HG02763 (cell line): Measurements from ENCODE around the gene CCL4.
"Not testable (repeated sequence)": the region's sequence is repeated elsewhere in the genome, so short reads cannot be mapped to it uniquely, and the experiment has no call there.

Source experiments
- ATAC-seq: cut with Tn5 transposase; IDR thresholded peaks from one replicate; pipeline ENCODE4 v1.9.1; 2021; ENCODE audit warnings: mild to moderate bottlenecking, moderate library complexity; ENCODE audit not compliant: unreplicated experiment

The CCL4 gene

GRCh38 chr17:36115649-36115977 is 12.0 kb downstream of the CCL4 start:
- ATAC-seq = not testable (repeated sequence)

GRCh38 chr17:36117505-36118382 is 14.1 kb downstream of the CCL4 start:
- no peak for ATAC-seq

- ATAC-seq = no peak
Observed at GRCh38 chr17:36118477-36119353, 15.1 kb downstream of the CCL4 start.

GRCh38 chr17:36120221-36120620 is 16.6 kb downstream of the CCL4 start:
- no peak for ATAC-seq

GRCh38 chr17:36121099-36121498 is 17.5 kb downstream of the CCL4 start:
- not testable (repeated sequence) for ATAC-seq

GRCh38 chr17:36123431-36123830 is 19.8 kb downstream of the CCL4 start:
- ATAC-seq = no peak

- ATAC-seq = no peak
Observed at GRCh38 chr17:36124879-36125824, 21.5 kb downstream of the CCL4 start.

- ATAC-seq = no peak
Observed at GRCh38 chr17:36127199-36127893, 23.7 kb downstream of the CCL4 start.

GRCh38 chr17:36127911-36128310 is 24.3 kb downstream of the CCL4 start:
- ATAC-seq = no peak

GRCh38 chr17:36128411-36128978 is 24.9 kb downstream of the CCL4 start:
- no peak for ATAC-seq

- no peak for ATAC-seq
Observed at GRCh38 chr17:36129616-36130015, 26.0 kb downstream of the CCL4 start.

GRCh38 chr17:36130346-36130745 is 26.7 kb downstream of the CCL4 start:
- no peak for ATAC-seq

- ATAC-seq = no peak
Observed at GRCh38 chr17:36131421-36131820, 27.8 kb downstream of the CCL4 start.

- ATAC-seq = no peak
Observed at GRCh38 chr17:36131931-36132330, 28.3 kb downstream of the CCL4 start.

- ATAC-seq = no peak
Observed at GRCh38 chr17:36132421-36132831, 28.8 kb downstream of the CCL4 start.

- ATAC-seq = no peak
Observed at GRCh38 chr17:36133602-36134236, 30.1 kb downstream of the CCL4 start.

GRCh38 chr17:36135465-36135864 is 31.8 kb downstream of the CCL4 start:
- no peak for ATAC-seq

GRCh38 chr17:36136036-36136435 is 32.4 kb downstream of the CCL4 start:
- ATAC-seq = no peak

GRCh38 chr17:36136439-36136838 is 32.8 kb downstream of the CCL4 start:
- no peak for ATAC-seq
